ENCODE data around the gene UPK3BL2. TPM values are rescaled to one million over a fixed set of nuclear protein-coding genes. Genes with fewer than 3 reads are reported as not detected.

Gene UPK3BL2
- total RNA-seq, 1 experiment from 2014 or later, result 25.7 TPM

Other genes with a start within 250 kb of the UPK3BL2 start
- not detected in 2 replicates for gene SPDYE6, start 187.3 kb downstream of the UPK3BL2 start, total RNA-seq (2014; rRNA removed)
- gene PRKRIP1, start 147.3 kb downstream of the UPK3BL2 start, total RNA-seq (2014; rRNA removed), result 28.9 and 49.4 TPM in 2 replicates
- gene ORAI2, start 110.1 kb downstream of the UPK3BL2 start, total RNA-seq (2014; rRNA removed), result 20.8 and 21.5 TPM in 2 replicates
- 21.3 and 31.0 TPM in 2 replicates for gene ALKBH4, start 78.8 kb downstream of the UPK3BL2 start, total RNA-seq (2014; rRNA removed)
- 41.8 and 69.5 TPM in 2 replicates for gene LRWD1, start 78.7 kb downstream of the UPK3BL2 start, total RNA-seq (2014; rRNA removed)
- 71.6 and 101 TPM in 2 replicates for gene POLR2J, start 64.8 kb downstream of the UPK3BL2 start, total RNA-seq (2014; rRNA removed)
- 10.2 and 17.2 TPM in 2 replicates for gene RASA4B, start 25.9 kb downstream of the UPK3BL2 start, total RNA-seq (2014; rRNA removed)
- gene SPDYE2, start 7.5 kb upstream of the UPK3BL2 start, total RNA-seq (2014; rRNA removed), result not detected in 2 replicates
- 14.5 and 35.2 TPM in 2 replicates for gene POLR2J3, start 28.9 kb upstream of the UPK3BL2 start, total RNA-seq (2014; rRNA removed)
- 6.7 and 15.8 TPM in 2 replicates for gene RASA4, start 73.1 kb upstream of the UPK3BL2 start, total RNA-seq (2014; rRNA removed)
- 20.2 and 22.7 TPM in 2 replicates for gene UPK3BL1, start 99.1 kb upstream of the UPK3BL2 start, total RNA-seq (2014; rRNA removed)
- not detected in 2 replicates for gene SPDYE2B, start 106.6 kb upstream of the UPK3BL2 start, total RNA-seq (2014; rRNA removed)
- 3.6 and 4.1 TPM in 2 replicates for gene POLR2J2, start 128.0 kb upstream of the UPK3BL2 start, total RNA-seq (2014; rRNA removed)
- 10.0 and 12.8 TPM in 2 replicates for gene FAM185A, start 205.3 kb upstream of the UPK3BL2 start, total RNA-seq (2014; rRNA removed)